ENCODE measurements around the gene SYNE2. TPM values are rescaled to one million over a fixed set of nuclear protein-coding genes. Genes with fewer than 3 reads are reported as not detected.

SYNE2 gene
- total RNA-seq, 1 donor from 2014 or later = 105 TPM

DNA sequence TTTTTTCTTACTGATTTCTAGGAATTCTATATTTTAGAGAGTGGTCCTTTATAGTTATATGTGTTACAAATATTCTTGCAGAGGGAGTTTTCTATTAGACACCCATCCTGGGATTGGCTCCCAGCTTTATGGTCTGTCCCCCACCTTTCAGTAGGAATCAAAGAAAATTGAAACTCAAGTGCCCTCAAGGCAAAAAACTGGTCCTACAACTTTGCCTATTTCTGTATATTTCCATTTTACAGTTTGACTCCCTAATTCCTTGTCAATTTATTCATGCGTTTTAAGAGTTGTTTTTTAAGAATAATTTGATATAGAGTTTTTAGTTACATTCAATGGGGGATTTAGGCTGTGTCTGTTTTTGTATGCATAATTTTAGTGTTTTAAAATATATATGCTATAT, 208.9 kb downstream of the SYNE2 start:
- H3K36me3 Mint-ChIP-seq = peaks cover 30% of the 10 kb centered on the region
- Histone ChIP-seq H3K4me2 (no peak overlapping the region), H2AFZ (replicated peaks) (no peak overlapping the region), H3K27me3 (no peaks in the 10 kb centered on the region), H3K4me1 (peaks cover 7% of the 10 kb centered on the region), H3K9ac (no peak overlapping the region), H3K36me3 (no peaks in the 10 kb centered on the region), H3K9me3 (ENCODE audit: low read depth) (no peaks in the 10 kb centered on the region), H4K20me1 (ENCODE audit: low read depth) (peaks cover 5% of the 10 kb centered on the region), H3F3A (ENCODE audit: low read depth) (no peaks in the 10 kb centered on the region), H3K27ac (no peak overlapping the region), H3K4me3 (no peak overlapping the region), H3K79me2 (ENCODE audit: low read depth) (no peaks in the 10 kb centered on the region)
- no peak for DNase-seq (ENCODE audit: low spot score)
- no peak overlapping the region for H3K4me3 Mint-ChIP-seq
- no peaks in the 10 kb centered on the region for H3K27me3 Mint-ChIP-seq (ENCODE audit: insufficient read depth, low read depth)
- no peaks in the 10 kb centered on the region for H3K9me3 Mint-ChIP-seq
- H3K27ac Mint-ChIP-seq = no peak overlapping the region
- peaks cover 6% of the 10 kb centered on the region for H3K4me1 Mint-ChIP-seq
- no peak for TF ChIP-seq EZH2phosphoT487 (IDR thresholded peaks at IDR 0.05)
- no peak for TF ChIP-seq CTCF (IDR thresholded peaks at IDR 0.05)
- TF ChIP-seq EZH2 (IDR thresholded peaks at IDR 0.05) = no peak

DNA sequence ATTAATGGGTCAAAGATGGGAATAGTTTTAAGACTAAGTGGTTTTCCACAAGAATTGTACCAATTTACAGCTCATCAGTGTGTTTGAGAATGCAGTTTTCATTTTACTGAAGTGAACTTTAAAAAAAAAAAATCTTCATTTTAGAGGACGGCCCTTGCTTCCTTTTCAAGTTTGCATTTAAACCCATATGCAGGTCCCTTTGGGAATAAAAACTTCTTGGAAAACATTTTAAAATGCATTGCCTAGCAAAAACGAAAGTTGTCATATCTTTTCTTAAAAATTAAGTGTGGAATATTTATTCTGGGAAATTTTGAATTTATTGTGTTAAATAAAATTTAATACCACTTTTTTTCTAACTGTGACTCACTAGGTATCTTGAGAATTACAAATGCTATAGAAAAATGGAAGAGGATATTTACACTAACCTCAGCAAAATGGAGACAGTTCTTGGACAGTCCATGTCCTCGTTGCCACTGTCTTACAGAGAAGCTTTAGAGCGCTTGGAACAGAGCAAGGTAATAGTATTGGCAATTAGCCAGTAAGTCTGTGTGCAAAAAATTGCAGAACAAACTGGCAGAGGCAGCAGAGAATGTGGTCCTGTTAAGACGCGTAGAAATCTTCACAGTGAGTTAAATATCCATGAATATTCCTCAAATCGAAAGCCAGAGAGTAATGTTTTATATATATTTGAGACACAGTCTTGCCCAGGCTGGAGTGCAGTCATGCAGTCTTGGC, 209.7 kb downstream of the SYNE2 start:
- Histone ChIP-seq H3K4me2 (no peak overlapping the region), H3K27ac (no peak overlapping the region), H3K4me1 (peaks cover 7% of the 10 kb centered on the region), H3K9me3 (ENCODE audit: low read depth) (no peaks in the 10 kb centered on the region), H3F3A (ENCODE audit: low read depth) (no peaks in the 10 kb centered on the region), H2AFZ (replicated peaks) (no peak overlapping the region), H3K36me3 (no peaks in the 10 kb centered on the region), H4K20me1 (ENCODE audit: low read depth) (peaks cover 5% of the 10 kb centered on the region), H3K27me3 (no peaks in the 10 kb centered on the region), H3K4me3 (no peak overlapping the region), H3K79me2 (ENCODE audit: low read depth) (no peaks in the 10 kb centered on the region), H3K9ac (no peak overlapping the region)
- H3K27ac Mint-ChIP-seq = no peak overlapping the region
- peaks cover 24% of the 10 kb centered on the region for H3K36me3 Mint-ChIP-seq
- H3K9me3 Mint-ChIP-seq = no peaks in the 10 kb centered on the region
- no peak for TF ChIP-seq EZH2phosphoT487 (IDR thresholded peaks at IDR 0.05)
- no peak for TF ChIP-seq EZH2 (IDR thresholded peaks at IDR 0.05)
- no peak for TF ChIP-seq CTCF (IDR thresholded peaks at IDR 0.05)
- peaks cover 6% of the 10 kb centered on the region for H3K4me1 Mint-ChIP-seq
- DNase-seq (ENCODE audit: low spot score) = no peak
- H3K27me3 Mint-ChIP-seq (ENCODE audit: insufficient read depth, low read depth) = no peaks in the 10 kb centered on the region
- no peak overlapping the region for H3K4me3 Mint-ChIP-seq

- H3K27ac Mint-ChIP-seq = no peak overlapping the region
- peaks cover 15% of the 10 kb centered on the region for H3K36me3 Mint-ChIP-seq
- H3K4me1 Mint-ChIP-seq = peaks cover 6% of the 10 kb centered on the region
- H3K4me3 Mint-ChIP-seq = no peak overlapping the region
- Histone ChIP-seq H3K79me2 (ENCODE audit: low read depth) (no peaks in the 10 kb centered on the region), H3K4me1 (peaks cover 7% of the 10 kb centered on the region), H3K27me3 (no peaks in the 10 kb centered on the region), H3K36me3 (peaks cover 4% of the 10 kb centered on the region), H2AFZ (replicated peaks) (no peak overlapping the region), H3K9me3 (ENCODE audit: low read depth) (no peaks in the 10 kb centered on the region), H3K4me3 (no peak overlapping the region), H3K27ac (no peak overlapping the region), H3K9ac (no peak overlapping the region), H4K20me1 (ENCODE audit: low read depth) (peaks cover 5% of the 10 kb centered on the region), H3F3A (ENCODE audit: low read depth) (no peaks in the 10 kb centered on the region), H3K4me2 (no peak overlapping the region)
- no peaks in the 10 kb centered on the region for H3K9me3 Mint-ChIP-seq
- DNase-seq (ENCODE audit: low spot score) = no peak
- no peak for TF ChIP-seq CTCF (IDR thresholded peaks at IDR 0.05)
- TF ChIP-seq EZH2 (IDR thresholded peaks at IDR 0.05) = no peak
- no peak for TF ChIP-seq EZH2phosphoT487 (IDR thresholded peaks at IDR 0.05)
- H3K27me3 Mint-ChIP-seq (ENCODE audit: insufficient read depth, low read depth) = peaks cover 2% of the 10 kb centered on the region
These were observed 211.6 kb downstream of the SYNE2 start for GRCh38 chr14:64064447-64064846.

Measured in neural progenitor cell (in vitro differentiated cells).